SK-N-SH (cell line): ENCODE results near the gene GPN3. TPM values are rescaled to one million over a fixed set of nuclear protein-coding genes. Genes with fewer than 3 reads are reported as not detected.

Experiments
- CTCF ChIA-PET: fragments of 300-600, 350-600 bp; formaldehyde crosslinking; extraction: SDS; loops from one replicate; lab custom pipeline; 2021; lab: Yijun Ruan, JAX
- POLR2A ChIA-PET: fragments of 350-600 bp; sonication (Branson Sonifier 250); formaldehyde crosslinking; extraction: SDS; loops from one replicate; lab custom pipeline; 2020; ENCODE audit warnings: antibody characterized with exemption, inconsistent platforms; lab: Yijun Ruan, JAX
- DNase-seq: peaks from one replicate; pipeline ENCODE4 v3.0.0; 2012
- H2AFZ ChIP-seq: fragments of 200-600 bp; sonication (generic); 2 replicates; pipeline ENCODE4 v1.8.1; 2016; ENCODE audit warnings: antibody characterized with exemption, mild to moderate bottlenecking, low read depth
- H3F3A ChIP-seq: fragments of 200-600 bp; sonication (generic); replicated peaks from 2 replicates; pipeline ENCODE3; 2016; ENCODE audit warnings: antibody characterized with exemption, mild to moderate bottlenecking; ENCODE audit not compliant: insufficient read depth
- H3K27ac ChIP-seq, 2 experiments: fragments of 200-500 bp in 1 of 2; fragments of 200-600 bp in 1 of 2; sonication (Bioruptor generic) in 1 of 2; sonication (generic), shearing (Covaris generic) in 1 of 2; 2 replicates each; pipeline versions ENCODE4 v1.5.1 to v1.6.1; 2014 to 2016; ENCODE audit warnings: low read depth in 2 of 2, inconsistent platforms in 1 of 2, low read length in 1 of 2, mild to moderate bottlenecking in 1 of 2, mixed read lengths in 1 of 2
- H3K27me3 ChIP-seq: fragments of 200-600 bp; sonication (generic), shearing (Covaris generic); 2 replicates; pipeline ENCODE4 v1.6.1; 2016; ENCODE audit warnings: mixed run types; ENCODE audit not compliant: insufficient read depth
- H3K36me3 ChIP-seq, 2 experiments: fragments of 200-500 bp in 1 of 2; fragments of 200-600 bp in 1 of 2; sonication (Bioruptor generic) in 1 of 2; sonication (generic) in 1 of 2; replicated peaks in 1 of 2; 2 replicates each; pipeline versions ENCODE3 to v1.5.1; 2014 to 2016; ENCODE audit warnings: low read length in 1 of 2, mild to moderate bottlenecking in 1 of 2; ENCODE audit not compliant: insufficient read depth in 2 of 2, control insufficient read depth in 1 of 2
- H3K4me1 ChIP-seq, 2 experiments: fragments of 200-500 bp in 1 of 2; fragments of 200-600 bp in 1 of 2; sonication (Bioruptor generic) in 1 of 2; sonication (generic), shearing (Covaris generic) in 1 of 2; 2 replicates each; pipeline versions ENCODE4 v1.5.1 to v1.6.1; 2014 to 2016; ENCODE audit warnings: low read depth in 1 of 2, low read length in 1 of 2, mixed run types in 1 of 2; ENCODE audit not compliant: insufficient read depth in 2 of 2, control insufficient read depth in 1 of 2
- H3K4me2 ChIP-seq: fragments of 200-600 bp; sonication (generic), shearing (Covaris generic); 2 replicates; pipeline ENCODE4 v1.6.1; 2017; ENCODE audit warnings: mixed run types
- H3K4me3 ChIP-seq, 2 experiments: fragments of 200-500 bp in 1 of 2; fragments of 200-600 bp in 1 of 2; sonication (Bioruptor generic) in 1 of 2; sonication (generic), shearing (Covaris generic) in 1 of 2; 2 replicates each; pipeline versions ENCODE4 v1.5.1 to v1.8.1; 2014 to 2016; ENCODE audit warnings: low read depth in 2 of 2, inconsistent platforms in 1 of 2, low read length in 1 of 2, mild to moderate bottlenecking in 1 of 2, mixed read lengths in 1 of 2, moderate library complexity in 1 of 2
- H3K79me2 ChIP-seq: fragments of 200-600 bp; sonication (generic); 2 replicates; pipeline ENCODE4 v1.8.1; 2017; ENCODE audit warnings: mild to moderate bottlenecking; ENCODE audit not compliant: insufficient read depth
- H3K9ac ChIP-seq: fragments of 200-600 bp; sonication (generic); 2 replicates; pipeline ENCODE4 v1.6.1; 2017; ENCODE audit warnings: mixed run types
- H3K9me2 ChIP-seq: fragments of 200-600 bp; sonication (generic); 2 replicates; pipeline ENCODE4 v1.6.1; 2017; ENCODE audit warnings: mixed run types
- H3K9me3 ChIP-seq: fragments of 200-600 bp; sonication (generic); 2 replicates; pipeline ENCODE4 v1.6.1; 2017; ENCODE audit warnings: mixed run types, mild to moderate bottlenecking, moderate library complexity
- H4K20me1 ChIP-seq: fragments of 200-600 bp; sonication (generic); 2 replicates; pipeline ENCODE4 v1.6.1; 2017; ENCODE audit warnings: mild to moderate bottlenecking, mixed run types; ENCODE audit not compliant: insufficient read depth
- ELF1 ChIP-seq: IDR thresholded peaks from 2 replicates; pipeline ENCODE4 v1.4.0; 2012
- EP300 ChIP-seq, 2 experiments: IDR thresholded peaks; 2 replicates each; pipeline versions ENCODE4 v1.4.0 to v1.6.1; 2012; ENCODE audit warnings: borderline replicate concordance in 1 of 2, low read depth in 1 of 2, low read length in 1 of 2
- EZH2phosphoT487 ChIP-seq: fragments of 200-600 bp; sonication (generic); IDR thresholded peaks from 2 replicates; pipeline ENCODE4 v1.6.1; 2017; ENCODE audit warnings: low read depth, mixed run types, mild to moderate bottlenecking, antibody characterized with exemption, moderate library complexity, borderline replicate concordance
- FOSL2 ChIP-seq: IDR thresholded peaks from 2 replicates; pipeline ENCODE4 v1.4.0; 2012; ENCODE audit warnings: low read depth, mild to moderate bottlenecking, moderate library complexity, borderline replicate concordance
- FOXJ3 ChIP-seq: sonication (generic); formaldehyde crosslinking; IDR thresholded peaks from 2 replicates; pipeline ENCODE4 v1.5.1; 2020; ENCODE audit warnings: mild to moderate bottlenecking, missing genetic modification reagents
- FOXM1 ChIP-seq: IDR thresholded peaks from 2 replicates; pipeline ENCODE4 v1.4.0; 2012; ENCODE audit warnings: low read depth, mild to moderate bottlenecking
- GABPA ChIP-seq: IDR thresholded peaks from 2 replicates; pipeline ENCODE4 v1.4.0; 2012; ENCODE audit warnings: low read depth, mild to moderate bottlenecking
- GATA2 ChIP-seq: sonication (generic); formaldehyde crosslinking; IDR thresholded peaks from 2 replicates; pipeline ENCODE4 v1.5.0; 2020; ENCODE audit warnings: mild to moderate bottlenecking, missing genetic modification reagents
- JUND ChIP-seq: IDR thresholded peaks from 2 replicates; pipeline ENCODE4 v1.4.0; 2012
- MEF2A ChIP-seq: IDR thresholded peaks from 2 replicates; pipeline ENCODE4 v1.4.0; 2012; ENCODE audit warnings: low read depth, borderline replicate concordance
- MXI1 ChIP-seq: IDR thresholded peaks from 2 replicates; pipeline ENCODE4 v1.6.1; 2012; ENCODE audit warnings: mild to moderate bottlenecking, low read depth, low read length, improper control_type of control experiment
- NFIC ChIP-seq: IDR thresholded peaks from 2 replicates; pipeline ENCODE4 v1.4.0; 2012; ENCODE audit warnings: borderline replicate concordance
- NRF1 ChIP-seq: IDR thresholded peaks from 2 replicates; pipeline ENCODE4 v1.6.1; 2012; ENCODE audit warnings: low read depth, mild to moderate bottlenecking, low read length
- POLR2AphosphoS5 ChIP-seq: IDR thresholded peaks from 2 replicates; pipeline ENCODE4 v1.6.1; 2012; ENCODE audit warnings: low read depth, low read length
- RAD21 ChIP-seq: IDR thresholded peaks from 2 replicates; pipeline ENCODE4 v1.6.1; 2012; ENCODE audit warnings: mild to moderate bottlenecking, low read length
- SMC3 ChIP-seq: IDR thresholded peaks from 2 replicates; pipeline ENCODE4 v1.6.1; 2012; ENCODE audit warnings: low read depth, low read length, improper control_type of control experiment
- TAF1 ChIP-seq: IDR thresholded peaks from 2 replicates; pipeline ENCODE4 v1.6.1; 2012; ENCODE audit warnings: low read depth, mild to moderate bottlenecking, low read length, moderate library complexity, borderline replicate concordance
- TEAD4 ChIP-seq: IDR thresholded peaks from 2 replicates; pipeline ENCODE4 v1.4.0; 2012; ENCODE audit warnings: mild to moderate bottlenecking, borderline replicate concordance; ENCODE audit not compliant: insufficient read depth
- WGBS: methylation state at CpG from one replicate; pipeline ENCODE4 v1.1.6; 2017; ENCODE audit warnings: low lambda C conversion rate; 5-methylcytosine and 5-hydroxymethylcytosine counted together
- polyA plus RNA-seq, 3 experiments: library from polyadenylated mRNA; depleted of rRNA; stranded (reverse); fragments of >200 nt; gene quantifications; 2 replicates each; pipeline ENCODE4 v1.2.3, GENCODE V29; 2012
- TF ChIP-seq, protein P1 (sequence below): IDR thresholded peaks from 2 replicates; pipeline ENCODE4 v1.4.0; 2012; ENCODE audit warnings: low read depth
- TF ChIP-seq, protein P2 (sequence below): IDR thresholded peaks from 2 replicates; pipeline ENCODE4 v1.6.1; 2012; ENCODE audit warnings: mild to moderate bottlenecking, low read depth, low read length, moderate library complexity
- TF ChIP-seq, protein P3 (sequence below): fragments of 150-350 bp; IDR thresholded peaks from 2 replicates; pipeline ENCODE4 v1.6.1; 2017; ENCODE audit warnings: antibody characterized with exemption, low read length, low read depth, borderline replicate concordance
- TF ChIP-seq, protein P4 (sequence below): IDR thresholded peaks from 2 replicates; pipeline ENCODE4 v1.4.0; 2012; ENCODE audit warnings: low read depth, borderline replicate concordance

GPN3 gene
- polyA plus RNA-seq, 1 of the 3 experiments (the other 2 are of a cell fraction) = 21.6 TPM

DNA sequence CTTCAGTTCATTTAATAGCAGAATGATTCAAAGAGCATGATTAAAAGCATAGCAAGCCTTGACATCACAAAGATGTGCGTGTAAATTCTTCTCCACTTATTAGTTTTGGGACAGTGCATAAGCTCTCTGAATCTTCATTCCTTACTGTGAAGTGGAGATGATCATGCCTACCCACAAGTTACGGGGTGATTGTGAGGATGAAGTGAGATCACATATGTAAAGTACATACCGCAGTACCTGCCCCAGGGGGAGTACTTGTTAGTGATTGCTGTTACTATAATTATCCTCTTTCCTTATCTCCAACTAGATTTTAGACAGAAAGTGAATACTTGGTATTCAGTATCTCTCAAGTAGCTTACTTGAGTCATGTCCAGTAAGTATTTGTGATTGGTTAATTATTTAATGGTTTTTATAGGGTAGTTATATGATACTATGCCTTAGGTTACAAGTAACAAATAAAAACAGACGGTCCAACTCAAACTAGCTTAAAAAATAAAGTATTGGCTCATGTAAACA, 40.1 kb upstream of the GPN3 start:
- peaks cover 7% of the 10 kb centered on the region for H3F3A ChIP-seq
- no peak overlapping the region for H3K9ac ChIP-seq
- no peaks in the 10 kb centered on the region for H3K79me2 ChIP-seq
- POLR2A ChIA-PET = no interaction called here
- H4K20me1 ChIP-seq = no peaks in the 10 kb centered on the region
- H3K9me2 ChIP-seq = no peaks in the 10 kb centered on the region
- 91% methylated on average over 4 of the region's 4 CpGs for WGBS
- H2AFZ ChIP-seq = no peak overlapping the region
- no peak for DNase-seq
- H3K4me2 ChIP-seq = no peak overlapping the region
- no peak overlapping the region for H3K4me3 ChIP-seq
- H3K4me1 ChIP-seq = no peaks in the 10 kb centered on the region
- no peak for TF ChIP-seq MEF2A
- no peak for TF ChIP-seq TEAD4
- TF ChIP-seq GATA2 (CRISPR knock-in tag) = no peak
- TF ChIP-seq EZH2phosphoT487 = no peak
- TF ChIP-seq GABPA = no peak
- TF ChIP-seq FOXM1 = no peak
- TF ChIP-seq FOXJ3 (CRISPR knock-in tag) = no peak
- TF ChIP-seq, all 33 proteins: peak for 0
- no peaks in the 10 kb centered on the region for H3K9me3 ChIP-seq
- CTCF ChIA-PET = interaction anchor here (0.8 to 3.0 kb wide), 4 partner anchors 39 to 380 kb away, joined by 3 to 20 read pairs (median 4); partner anchors contain the start of gene FAM216A
- no peaks in the 10 kb centered on the region for H3K36me3 ChIP-seq
- no peaks in the 10 kb centered on the region for H3K27me3 ChIP-seq
- H3K27ac ChIP-seq = no peak overlapping the region

DNA sequence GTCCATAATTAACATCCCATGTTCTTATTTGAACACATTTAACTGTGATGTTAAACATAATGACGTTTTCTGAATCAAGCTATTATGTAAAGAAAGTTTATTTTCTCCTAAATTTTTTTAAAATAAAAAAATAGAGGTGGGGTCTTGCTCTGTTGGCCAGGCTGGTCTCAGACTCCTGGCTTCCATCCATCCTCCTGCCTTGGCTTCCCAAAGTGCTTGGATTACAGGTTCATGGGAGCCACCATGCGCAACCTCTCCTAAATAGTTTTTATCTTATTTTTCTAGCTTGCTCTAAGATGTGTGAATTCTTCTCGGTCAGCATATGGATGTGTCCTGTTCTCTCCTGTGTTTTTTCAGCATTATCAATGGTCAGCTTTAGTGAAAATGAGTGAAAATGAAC, 37.3 kb upstream of the GPN3 start:
- WGBS = 69% methylated on average over 3 of the region's 3 CpGs
- no peaks in the 10 kb centered on the region for H3K36me3 ChIP-seq
- H3K27me3 ChIP-seq = no peaks in the 10 kb centered on the region
- no peak overlapping the region for H3K4me3 ChIP-seq
- DNase-seq = no peak
- no peak overlapping the region for H3K9ac ChIP-seq
- peaks cover 4% of the 10 kb centered on the region; the same call in 1 of the 2 replicates for H4K20me1 ChIP-seq
- no peak overlapping the region for H2AFZ ChIP-seq
- H3K4me2 ChIP-seq = no peak overlapping the region
- CTCF ChIA-PET = interaction anchor here (1.2 to 1.5 kb wide), 2 partner anchors 36 to 97 kb away, joined by 4 to 5 read pairs; partner anchors contain the start of gene FAM216A
- no peak overlapping the region for H3K27ac ChIP-seq
- POLR2A ChIA-PET = no interaction called here
- no peak for TF ChIP-seq POLR2AphosphoS5
- TF ChIP-seq GABPA = no peak
- TF ChIP-seq, protein P1, sequence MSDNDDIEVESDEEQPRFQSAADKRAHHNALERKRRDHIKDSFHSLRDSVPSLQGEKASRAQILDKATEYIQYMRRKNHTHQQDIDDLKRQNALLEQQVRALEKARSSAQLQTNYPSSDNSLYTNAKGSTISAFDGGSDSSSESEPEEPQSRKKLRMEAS = no peak
- TF ChIP-seq MEF2A = no peak
- TF ChIP-seq, protein P2, sequence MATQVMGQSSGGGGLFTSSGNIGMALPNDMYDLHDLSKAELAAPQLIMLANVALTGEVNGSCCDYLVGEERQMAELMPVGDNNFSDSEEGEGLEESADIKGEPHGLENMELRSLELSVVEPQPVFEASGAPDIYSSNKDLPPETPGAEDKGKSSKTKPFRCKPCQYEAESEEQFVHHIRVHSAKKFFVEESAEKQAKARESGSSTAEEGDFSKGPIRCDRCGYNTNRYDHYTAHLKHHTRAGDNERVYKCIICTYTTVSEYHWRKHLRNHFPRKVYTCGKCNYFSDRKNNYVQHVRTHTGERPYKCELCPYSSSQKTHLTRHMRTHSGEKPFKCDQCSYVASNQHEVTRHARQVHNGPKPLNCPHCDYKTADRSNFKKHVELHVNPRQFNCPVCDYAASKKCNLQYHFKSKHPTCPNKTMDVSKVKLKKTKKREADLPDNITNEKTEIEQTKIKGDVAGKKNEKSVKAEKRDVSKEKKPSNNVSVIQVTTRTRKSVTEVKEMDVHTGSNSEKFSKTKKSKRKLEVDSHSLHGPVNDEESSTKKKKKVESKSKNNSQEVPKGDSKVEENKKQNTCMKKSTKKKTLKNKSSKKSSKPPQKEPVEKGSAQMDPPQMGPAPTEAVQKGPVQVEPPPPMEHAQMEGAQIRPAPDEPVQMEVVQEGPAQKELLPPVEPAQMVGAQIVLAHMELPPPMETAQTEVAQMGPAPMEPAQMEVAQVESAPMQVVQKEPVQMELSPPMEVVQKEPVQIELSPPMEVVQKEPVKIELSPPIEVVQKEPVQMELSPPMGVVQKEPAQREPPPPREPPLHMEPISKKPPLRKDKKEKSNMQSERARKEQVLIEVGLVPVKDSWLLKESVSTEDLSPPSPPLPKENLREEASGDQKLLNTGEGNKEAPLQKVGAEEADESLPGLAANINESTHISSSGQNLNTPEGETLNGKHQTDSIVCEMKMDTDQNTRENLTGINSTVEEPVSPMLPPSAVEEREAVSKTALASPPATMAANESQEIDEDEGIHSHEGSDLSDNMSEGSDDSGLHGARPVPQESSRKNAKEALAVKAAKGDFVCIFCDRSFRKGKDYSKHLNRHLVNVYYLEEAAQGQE = no peak
- TF ChIP-seq FOSL2 = no peak
- TF ChIP-seq NFIC = no peak
- TF ChIP-seq, protein P3, sequence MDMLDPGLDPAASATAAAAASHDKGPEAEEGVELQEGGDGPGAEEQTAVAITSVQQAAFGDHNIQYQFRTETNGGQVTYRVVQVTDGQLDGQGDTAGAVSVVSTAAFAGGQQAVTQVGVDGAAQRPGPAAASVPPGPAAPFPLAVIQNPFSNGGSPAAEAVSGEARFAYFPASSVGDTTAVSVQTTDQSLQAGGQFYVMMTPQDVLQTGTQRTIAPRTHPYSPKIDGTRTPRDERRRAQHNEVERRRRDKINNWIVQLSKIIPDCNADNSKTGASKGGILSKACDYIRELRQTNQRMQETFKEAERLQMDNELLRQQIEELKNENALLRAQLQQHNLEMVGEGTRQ = no peak
- TF ChIP-seq, protein P4, sequence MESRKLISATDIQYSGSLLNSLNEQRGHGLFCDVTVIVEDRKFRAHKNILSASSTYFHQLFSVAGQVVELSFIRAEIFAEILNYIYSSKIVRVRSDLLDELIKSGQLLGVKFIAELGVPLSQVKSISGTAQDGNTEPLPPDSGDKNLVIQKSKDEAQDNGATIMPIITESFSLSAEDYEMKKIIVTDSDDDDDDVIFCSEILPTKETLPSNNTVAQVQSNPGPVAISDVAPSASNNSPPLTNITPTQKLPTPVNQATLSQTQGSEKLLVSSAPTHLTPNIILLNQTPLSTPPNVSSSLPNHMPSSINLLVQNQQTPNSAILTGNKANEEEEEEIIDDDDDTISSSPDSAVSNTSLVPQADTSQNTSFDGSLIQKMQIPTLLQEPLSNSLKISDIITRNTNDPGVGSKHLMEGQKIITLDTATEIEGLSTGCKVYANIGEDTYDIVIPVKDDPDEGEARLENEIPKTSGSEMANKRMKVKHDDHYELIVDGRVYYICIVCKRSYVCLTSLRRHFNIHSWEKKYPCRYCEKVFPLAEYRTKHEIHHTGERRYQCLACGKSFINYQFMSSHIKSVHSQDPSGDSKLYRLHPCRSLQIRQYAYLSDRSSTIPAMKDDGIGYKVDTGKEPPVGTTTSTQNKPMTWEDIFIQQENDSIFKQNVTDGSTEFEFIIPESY = no peak
- TF ChIP-seq SMC3 = no peak
- no peak for TF ChIP-seq RAD21
- TF ChIP-seq MXI1 = no peak
- TF ChIP-seq EP300 (IDR thresholded peaks at IDR 0.05; ENCODE audit: borderline replicate concordance in 1 of 2, low read depth in 1 of 2, low read length in 1 of 2) = no peak
- no peak for TF ChIP-seq EZH2phosphoT487
- no peak for TF ChIP-seq TAF1
- TF ChIP-seq JUND = no peak
- TF ChIP-seq GATA2 (CRISPR knock-in tag) = no peak
- no peak for TF ChIP-seq NRF1
- no peak for TF ChIP-seq ELF1
- H3F3A ChIP-seq = peaks cover 10% of the 10 kb centered on the region
- H3K9me2 ChIP-seq = no peaks in the 10 kb centered on the region
- no peaks in the 10 kb centered on the region for H3K9me3 ChIP-seq
- peaks cover 7% of the 10 kb centered on the region in 2 experiments; a peak in 3 of 4 replicates for H3K4me1 ChIP-seq
- H3K79me2 ChIP-seq = peaks cover 15% of the 10 kb centered on the region
